GM18499 (cell line): ENCODE measurements around the gene PCK1.

Source experiments
- ATAC-seq: cut with Tn5 transposase; IDR thresholded peaks from one replicate; pipeline ENCODE4 v1.9.1; 2021; ENCODE audit warnings: moderate number of reproducible peaks; ENCODE audit not compliant: insufficient read depth, unreplicated experiment

Gene PCK1

GRCh38 chr20:57573894-57574293 lies 13.0 kb downstream of the PCK1 start:
- ATAC-seq = no peak

- ATAC-seq = no peak
Observed at GRCh38 chr20:57574954-57575353, 14.0 kb downstream of the PCK1 start.

GRCh38 chr20:57576002-57576401 lies 15.1 kb downstream of the PCK1 start:
- no peak for ATAC-seq

GRCh38 chr20:57576617-57577550 lies 16.0 kb downstream of the PCK1 start:
- ATAC-seq = no peak

GRCh38 chr20:57577679-57578475 lies 17.0 kb downstream of the PCK1 start:
- no peak for ATAC-seq

GRCh38 chr20:57578476-57579165 lies 17.7 kb downstream of the PCK1 start:
- no peak for ATAC-seq

GRCh38 chr20:57579331-57579897 lies 18.5 kb downstream of the PCK1 start:
- ATAC-seq = no peak

GRCh38 chr20:57579898-57580447 lies 19.1 kb downstream of the PCK1 start:
- no peak for ATAC-seq

- no peak for ATAC-seq
Observed at GRCh38 chr20:57580478-57581201, 19.7 kb downstream of the PCK1 start.

- ATAC-seq = no peak
Observed at GRCh38 chr20:57581202-57582028, 20.5 kb downstream of the PCK1 start.

- ATAC-seq = no peak
Observed at GRCh38 chr20:57582029-57582378, 21.1 kb downstream of the PCK1 start.

- no peak for ATAC-seq
Observed at GRCh38 chr20:57582432-57583288, 21.8 kb downstream of the PCK1 start.

- ATAC-seq = no peak
Observed at GRCh38 chr20:57583289-57584257, 22.7 kb downstream of the PCK1 start.

- no peak for ATAC-seq
Observed at GRCh38 chr20:57584768-57585461, 24.0 kb downstream of the PCK1 start.

- ATAC-seq = no peak
Observed at GRCh38 chr20:57585466-57586213, 24.7 kb downstream of the PCK1 start.
